HepG2 (cell line): ENCODE measurements around the gene USP30. TPM values are rescaled to one million over a fixed set of nuclear protein-coding genes. Genes with fewer than 3 reads are reported as not detected.

Experiments used
- ARID4A ChIP-seq: sonication (generic); formaldehyde crosslinking; IDR thresholded peaks from 2 replicates; pipeline ENCODE4 v1.5.0; 2020; ENCODE audit warnings: mild to moderate bottlenecking, missing genetic modification reagents, borderline replicate concordance
- EP300 ChIP-seq, 3 experiments: sonication (generic) in 1 of 3; formaldehyde crosslinking in 1 of 3; IDR thresholded peaks; 2 replicates each; pipeline versions ENCODE4 v1.5.1 to v1.6.1; 2011 to 2020; ENCODE audit warnings: low read depth in 2 of 3, low read length in 2 of 3, borderline replicate concordance in 1 of 3, improper control_type of control experiment in 1 of 3, mild to moderate bottlenecking in 1 of 3, missing genetic modification reagents in 1 of 3, moderate library complexity in 1 of 3
- HDAC2 ChIP-seq: sonication (generic); formaldehyde crosslinking; IDR thresholded peaks from 2 replicates; pipeline ENCODE4 v1.4.0; 2020; ENCODE audit warnings: missing genetic modification reagents
- LBX2 ChIP-seq: sonication (generic); formaldehyde crosslinking; IDR thresholded peaks from 2 replicates; pipeline ENCODE4 v1.5.0; 2020; ENCODE audit warnings: missing genetic modification reagents, mild to moderate bottlenecking, borderline replicate concordance
- NFATC3 ChIP-seq: sonication (generic); formaldehyde crosslinking; IDR thresholded peaks from 2 replicates; pipeline ENCODE4 v1.5.1; 2020; ENCODE audit warnings: mild to moderate bottlenecking, missing genetic modification reagents
- REST ChIP-seq, 2 experiments: IDR thresholded peaks; 2 replicates each; pipeline ENCODE4 v1.6.1; 2011 to 2012; ENCODE audit warnings: low read length in 2 of 2, borderline replicate concordance in 1 of 2, low read depth in 1 of 2, mild to moderate bottlenecking in 1 of 2, moderate library complexity in 1 of 2
- ZBTB46 ChIP-seq: sonication (generic); formaldehyde crosslinking; IDR thresholded peaks from 2 replicates; pipeline ENCODE4 v1.4.0; 2020; ENCODE audit warnings: mild to moderate bottlenecking, missing genetic modification reagents, borderline replicate concordance
- ZNF180 ChIP-seq: sonication (generic); formaldehyde crosslinking; IDR thresholded peaks from 2 replicates; pipeline ENCODE4 v1.4.0; 2020; ENCODE audit warnings: low read depth, missing genetic modification reagents, borderline replicate concordance
- ZNF441 ChIP-seq: sonication (generic); formaldehyde crosslinking; IDR thresholded peaks from 2 replicates; pipeline ENCODE4 v1.7.0; 2021; ENCODE audit warnings: missing genetic modification reagents, borderline replicate concordance
- ZNF543 ChIP-seq: sonication (generic); formaldehyde crosslinking; IDR thresholded peaks from 2 replicates; pipeline ENCODE4 v1.4.0; 2020; ENCODE audit warnings: mild to moderate bottlenecking, missing genetic modification reagents
- ZNF546 ChIP-seq: sonication (generic); formaldehyde crosslinking; conservative IDR thresholded peaks from 2 replicates; pipeline ENCODE4 v1.8.1; 2023; ENCODE audit warnings: mild to moderate bottlenecking, missing genetic modification reagents
- ZNF556 ChIP-seq: sonication (generic); formaldehyde crosslinking; IDR thresholded peaks from 2 replicates; pipeline ENCODE4 v1.4.0; 2020; ENCODE audit warnings: mild to moderate bottlenecking, missing genetic modification reagents, borderline replicate concordance
- ZNF563 ChIP-seq: sonication (generic); formaldehyde crosslinking; IDR thresholded peaks from 2 replicates; pipeline ENCODE4 v1.8.0; 2022; ENCODE audit warnings: mild to moderate bottlenecking, moderate library complexity, missing genetic modification reagents
- ZNF644 ChIP-seq: IDR thresholded peaks from 2 replicates; pipeline ENCODE4 v1.6.1; 2016; ENCODE audit warnings: low read depth
- polyA plus RNA-seq, 8 experiments: library from polyadenylated mRNA; depleted of rRNA in 3 of 8; stranded (reverse) in 7 of 8; unstranded in 1 of 8; fragments of >200 nt; fragmentation: Illumina TruSeq in 4 of 8; extraction: Trizol in 4 of 8; gene quantifications; 2 replicates each; pipeline versions ENCODE4 v1.2.1 to v1.2.3, GENCODE V29; 2011 to 2016; ENCODE audit warnings: low read depth in 4 of 8, missing spikeins in 1 of 8, mixed read lengths in 1 of 8; ENCODE audit not compliant: insufficient read depth in 1 of 8
- total RNA-seq, 5 experiments: library from RNA; depleted of rRNA; stranded (reverse); fragments of >200 nt; fragmentation: Illumina TruSeq; extraction: Trizol; gene quantifications; 2 replicates each; pipeline ENCODE4 v1.2.3, GENCODE V29; 2016; ENCODE audit warnings: low read depth in 1 of 5

Gene USP30
- total and polyA plus RNA-seq, 2 of the 13 experiments (the other 11 are each of a cell fraction or from before 2014, with no cell fraction given) = 11.2 to 20.8 TPM

GRCh38 chr12:109052414-109053323 lies at the start of gene USP30 (continued):
- TF ChIP-seq ARID4A = peak; percentile 97
- 0 out of 2 replicates have a peak, but pooled peaks have one; percentile 47 for TF ChIP-seq ZNF543
- TF ChIP-seq ZNF180 (CRISPR knock-in tag) = no peak
- no peak for TF ChIP-seq ZNF546 (CRISPR knock-in tag)
- TF ChIP-seq EP300 (IDR thresholded peaks at IDR 0.05; ENCODE audit: low read depth in 2 of 2, low read length in 2 of 2) = peak; percentile 51 to 61; a peak in 1 of 4 replicates
- TF ChIP-seq EP300 (CRISPR knock-in tag; IDR thresholded peaks at IDR 0.05; ENCODE audit: borderline replicate concordance) = no peak
- peak; percentile 31; the same call in 1 of the 2 replicates for TF ChIP-seq ZNF441
- no peak for TF ChIP-seq ZNF644 (CRISPR knock-in tag)
- TF ChIP-seq ZNF556 (CRISPR knock-in tag) = peak; percentile 93; the same call in 1 of the 2 replicates
- peak in 1 of 2 experiments; percentile 45; a peak in 2 of 4 replicates for TF ChIP-seq REST (IDR thresholded peaks at IDR 0.05; ENCODE audit: borderline replicate concordance in 1 of 2, low read depth in 1 of 2, low read length in 2 of 2)
- no peak for TF ChIP-seq LBX2
- TF ChIP-seq NFATC3 = 0 out of 2 replicates have a peak, but pooled peaks have one; percentile 41
- TF ChIP-seq ZNF563 (CRISPR knock-in tag) = no peak
- no peak for TF ChIP-seq ZBTB46 (CRISPR knock-in tag)
- TF ChIP-seq HDAC2 (CRISPR knock-in tag) = peak; percentile 93
